Measurements from ENCODE around the gene PHACTR1.

PHACTR1 gene

GRCh38 chr6:12772416-12772815 lies 55.8 kb downstream of the PHACTR1 start:
- no peak for TF ChIP-seq EGR1 (IDR thresholded peaks at IDR 0.05)
- TF ChIP-seq, protein P1, sequence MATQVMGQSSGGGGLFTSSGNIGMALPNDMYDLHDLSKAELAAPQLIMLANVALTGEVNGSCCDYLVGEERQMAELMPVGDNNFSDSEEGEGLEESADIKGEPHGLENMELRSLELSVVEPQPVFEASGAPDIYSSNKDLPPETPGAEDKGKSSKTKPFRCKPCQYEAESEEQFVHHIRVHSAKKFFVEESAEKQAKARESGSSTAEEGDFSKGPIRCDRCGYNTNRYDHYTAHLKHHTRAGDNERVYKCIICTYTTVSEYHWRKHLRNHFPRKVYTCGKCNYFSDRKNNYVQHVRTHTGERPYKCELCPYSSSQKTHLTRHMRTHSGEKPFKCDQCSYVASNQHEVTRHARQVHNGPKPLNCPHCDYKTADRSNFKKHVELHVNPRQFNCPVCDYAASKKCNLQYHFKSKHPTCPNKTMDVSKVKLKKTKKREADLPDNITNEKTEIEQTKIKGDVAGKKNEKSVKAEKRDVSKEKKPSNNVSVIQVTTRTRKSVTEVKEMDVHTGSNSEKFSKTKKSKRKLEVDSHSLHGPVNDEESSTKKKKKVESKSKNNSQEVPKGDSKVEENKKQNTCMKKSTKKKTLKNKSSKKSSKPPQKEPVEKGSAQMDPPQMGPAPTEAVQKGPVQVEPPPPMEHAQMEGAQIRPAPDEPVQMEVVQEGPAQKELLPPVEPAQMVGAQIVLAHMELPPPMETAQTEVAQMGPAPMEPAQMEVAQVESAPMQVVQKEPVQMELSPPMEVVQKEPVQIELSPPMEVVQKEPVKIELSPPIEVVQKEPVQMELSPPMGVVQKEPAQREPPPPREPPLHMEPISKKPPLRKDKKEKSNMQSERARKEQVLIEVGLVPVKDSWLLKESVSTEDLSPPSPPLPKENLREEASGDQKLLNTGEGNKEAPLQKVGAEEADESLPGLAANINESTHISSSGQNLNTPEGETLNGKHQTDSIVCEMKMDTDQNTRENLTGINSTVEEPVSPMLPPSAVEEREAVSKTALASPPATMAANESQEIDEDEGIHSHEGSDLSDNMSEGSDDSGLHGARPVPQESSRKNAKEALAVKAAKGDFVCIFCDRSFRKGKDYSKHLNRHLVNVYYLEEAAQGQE (IDR thresholded peaks at IDR 0.05; ENCODE audit: low read depth): no peak
- TF ChIP-seq YY1 (IDR thresholded peaks at IDR 0.05; ENCODE audit: low read depth): no peak
- TF ChIP-seq ZBTB7A (IDR thresholded peaks at IDR 0.05; ENCODE audit: low read depth): no peak
- TF ChIP-seq EP300 (IDR thresholded peaks at IDR 0.05; ENCODE audit: borderline replicate concordance): no peak
- no peak for TF ChIP-seq CREB1 (IDR thresholded peaks at IDR 0.05; ENCODE audit: low read depth)
- no peak for TF ChIP-seq MAX (IDR thresholded peaks at IDR 0.05)
- no peak for TF ChIP-seq CEBPB (IDR thresholded peaks at IDR 0.05)

DNA sequence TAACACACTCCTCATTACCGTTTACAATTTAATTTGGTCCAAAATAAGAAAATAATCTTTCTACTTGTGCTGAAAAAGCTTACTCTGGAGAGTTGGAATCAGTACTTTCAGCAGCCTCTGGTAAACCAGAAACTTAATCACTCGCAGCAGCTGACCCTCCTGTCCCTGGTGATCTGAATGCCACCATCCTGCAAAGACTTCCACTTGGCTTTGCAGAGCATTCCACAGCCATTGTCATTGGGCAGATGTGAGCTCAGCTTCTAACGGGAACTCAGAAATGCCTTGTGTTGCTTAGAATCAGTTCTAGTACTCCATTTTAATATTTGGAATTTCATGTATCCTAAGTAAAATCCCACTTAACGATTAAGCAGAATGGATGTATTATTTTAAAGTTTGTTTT lies 59.7 kb downstream of the PHACTR1 start:
- TF ChIP-seq, protein P1 (IDR thresholded peaks at IDR 0.05; ENCODE audit: low read depth): no peak
- TF ChIP-seq TCF12 (IDR thresholded peaks at IDR 0.05; ENCODE audit: low read depth) (no peak), YY1 (IDR thresholded peaks at IDR 0.05; ENCODE audit: low read depth) (no peak)

GRCh38 chr6:12779772-12780171 lies 63.2 kb downstream of the PHACTR1 start:
- no peak for TF ChIP-seq YY1 (IDR thresholded peaks at IDR 0.05; ENCODE audit: low read depth)
- no peak for TF ChIP-seq CREB1 (IDR thresholded peaks at IDR 0.05; ENCODE audit: low read depth)
- TF ChIP-seq NFIC (IDR thresholded peaks at IDR 0.05): no peak
- TF ChIP-seq, protein P2, sequence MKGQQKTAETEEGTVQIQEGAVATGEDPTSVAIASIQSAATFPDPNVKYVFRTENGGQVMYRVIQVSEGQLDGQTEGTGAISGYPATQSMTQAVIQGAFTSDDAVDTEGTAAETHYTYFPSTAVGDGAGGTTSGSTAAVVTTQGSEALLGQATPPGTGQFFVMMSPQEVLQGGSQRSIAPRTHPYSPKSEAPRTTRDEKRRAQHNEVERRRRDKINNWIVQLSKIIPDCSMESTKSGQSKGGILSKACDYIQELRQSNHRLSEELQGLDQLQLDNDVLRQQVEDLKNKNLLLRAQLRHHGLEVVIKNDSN (IDR thresholded peaks at IDR 0.05): no peak

DNA sequence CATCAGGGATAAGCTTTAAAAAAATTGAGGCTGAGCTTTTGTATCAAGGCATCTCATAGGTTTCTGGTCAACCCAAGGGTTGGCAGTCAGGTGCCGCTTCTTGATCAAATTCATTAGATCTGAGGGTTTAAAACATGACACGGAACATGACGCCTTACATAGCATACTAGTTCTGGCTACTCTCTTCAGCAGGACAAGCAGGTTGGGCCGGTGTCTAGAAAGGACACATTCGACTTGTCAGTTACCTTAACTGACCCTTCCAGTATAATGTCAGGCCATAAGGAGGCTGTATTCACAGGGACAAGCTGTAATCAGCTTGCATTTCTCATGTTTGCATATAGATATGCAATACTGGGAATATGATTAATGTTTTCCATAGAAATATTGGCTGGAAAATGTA lies 65.6 kb downstream of the PHACTR1 start:
- TF ChIP-seq CEBPB (IDR thresholded peaks at IDR 0.05): no peak
- TF ChIP-seq, protein P2 (IDR thresholded peaks at IDR 0.05): no peak
- TF ChIP-seq YY1 (IDR thresholded peaks at IDR 0.05; ENCODE audit: low read depth): no peak
- TF ChIP-seq EP300 (IDR thresholded peaks at IDR 0.05; ENCODE audit: borderline replicate concordance): no peak
- TF ChIP-seq FOXM1 (IDR thresholded peaks at IDR 0.05; ENCODE audit: borderline replicate concordance, low read depth): no peak
- no peak for TF ChIP-seq TCF12 (IDR thresholded peaks at IDR 0.05; ENCODE audit: low read depth)
- TF ChIP-seq MAX (IDR thresholded peaks at IDR 0.05): no peak
- TF ChIP-seq TEAD4 (IDR thresholded peaks at IDR 0.05): no peak
- TF ChIP-seq CREB1 (IDR thresholded peaks at IDR 0.05; ENCODE audit: low read depth): no peak
- TF ChIP-seq RAD21 (IDR thresholded peaks at IDR 0.05; ENCODE audit: low read depth): no peak
- no peak for TF ChIP-seq NFIC (IDR thresholded peaks at IDR 0.05)
- TF ChIP-seq EGR1 (IDR thresholded peaks at IDR 0.05): no peak
- TF ChIP-seq TAF1 (IDR thresholded peaks at IDR 0.05; ENCODE audit: low read depth): no peak
- TF ChIP-seq, protein P1 (IDR thresholded peaks at IDR 0.05; ENCODE audit: low read depth): no peak
- no peak for TF ChIP-seq ZBTB7A (IDR thresholded peaks at IDR 0.05; ENCODE audit: low read depth)

DNA sequence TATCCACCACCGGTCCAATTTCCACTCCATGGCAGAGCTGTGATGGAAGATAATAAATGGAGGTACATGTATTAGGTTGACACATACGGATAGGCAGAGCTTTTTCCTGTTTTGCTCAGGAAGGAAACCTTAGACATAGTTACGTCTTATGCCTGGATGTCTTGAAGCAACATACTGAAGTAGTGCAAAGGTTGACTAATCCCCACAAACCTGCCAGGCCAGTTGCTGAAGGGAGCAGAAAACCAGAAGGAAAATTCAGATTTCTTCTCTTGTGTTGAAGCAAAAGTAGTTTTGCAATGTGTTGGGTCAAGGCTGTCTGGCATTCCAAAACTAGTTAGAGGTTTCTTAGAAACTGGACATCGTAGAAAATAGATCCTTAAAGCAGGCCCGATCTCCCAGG lies 68.7 kb downstream of the PHACTR1 start:
- TF ChIP-seq EGR1 (IDR thresholded peaks at IDR 0.05) (no peak), RAD21 (IDR thresholded peaks at IDR 0.05; ENCODE audit: low read depth) (no peak), EP300 (IDR thresholded peaks at IDR 0.05; ENCODE audit: borderline replicate concordance) (no peak), FOXM1 (IDR thresholded peaks at IDR 0.05; ENCODE audit: borderline replicate concordance, low read depth) (no peak), TCF12 (IDR thresholded peaks at IDR 0.05; ENCODE audit: low read depth) (no peak), NFIC (IDR thresholded peaks at IDR 0.05) (no peak), MAX (IDR thresholded peaks at IDR 0.05) (no peak), CEBPB (IDR thresholded peaks at IDR 0.05) (no peak), ZBTB7A (IDR thresholded peaks at IDR 0.05; ENCODE audit: low read depth) (no peak), TEAD4 (IDR thresholded peaks at IDR 0.05) (no peak), CREB1 (IDR thresholded peaks at IDR 0.05; ENCODE audit: low read depth) (no peak), YY1 (IDR thresholded peaks at IDR 0.05; ENCODE audit: low read depth) (no peak), TAF1 (IDR thresholded peaks at IDR 0.05; ENCODE audit: low read depth) (no peak)
- TF ChIP-seq, protein P2 (IDR thresholded peaks at IDR 0.05): no peak
- TF ChIP-seq, protein P1 (IDR thresholded peaks at IDR 0.05; ENCODE audit: low read depth): no peak

Data from Ishikawa (cell line).